ENCODE data around the gene MAMDC4. TPM values are rescaled to one million over a fixed set of nuclear protein-coding genes. Genes with fewer than 3 reads are reported as not detected.
"Not testable (repeated sequence)": the region's sequence is repeated elsewhere in the genome, so short reads cannot be mapped to it uniquely, and the experiment has no call there.

MAMDC4 gene
- total and polyA plus RNA-seq, 2 experiments from 2014 or later, result 8.5 to 12.7 TPM

- WGBS (ENCODE audit: low lambda C conversion rate, missing lambda C conversion rate), result 66% methylated on average over 26 of the region's 28 CpGs
- Histone ChIP-seq H4K20me1 (ENCODE audit: insufficient read depth, poor library complexity, severe bottlenecking) (peaks cover 5% of the 10 kb centered on the region), H3K27me3 (no peaks in the 10 kb centered on the region), H3K4me3 (no peak overlapping the region), H3K27ac (peak overlapping the region; percentile 84), H2AFZ (no peak overlapping the region), H3K4me2 (peak overlapping the region; percentile 27), H3K79me2 (no peaks in the 10 kb centered on the region), H3K36me3 (replicated peaks; ENCODE audit: insufficient read depth, low read depth) (no peaks in the 10 kb centered on the region), H3K9me2 (replicated peaks; ENCODE audit: insufficient read depth) (no peaks in the 10 kb centered on the region), H3K9me3 (ENCODE audit: low read depth) (no peaks in the 10 kb centered on the region), H3K4me1 (ENCODE audit: insufficient read depth) (peaks cover 37% of the 10 kb centered on the region)
- no peak for TF ChIP-seq EZH2 (IDR thresholded peaks at IDR 0.05; ENCODE audit: borderline replicate concordance)
- TF ChIP-seq CTCF (IDR thresholded peaks at IDR 0.05; ENCODE audit: poor library complexity), result no peak
- no peak for TF ChIP-seq EZH2phosphoT487 (IDR thresholded peaks at IDR 0.05; ENCODE audit: low read depth, severe bottlenecking, unreplicated experiment)
- DNase-seq (ENCODE audit: low spot score), result peak; percentile 88
Measured at GRCh38 chr9:136840877-136841645, 11.1 kb upstream of the MAMDC4 start.

- Histone ChIP-seq H3K27ac (peak overlapping the region; percentile 63), H3K4me2 (peak overlapping the region; percentile 97), H3K4me1 (ENCODE audit: insufficient read depth) (peaks cover 37% of the 10 kb centered on the region)
- not testable (repeated sequence) for H4K20me1 ChIP-seq (ENCODE audit: insufficient read depth, poor library complexity, severe bottlenecking); H3K4me3 ChIP-seq; H3K79me2 ChIP-seq; DNase-seq (ENCODE audit: low spot score); H2AFZ ChIP-seq; H3K9me3 ChIP-seq (ENCODE audit: low read depth); H3K9me2 ChIP-seq (replicated peaks; ENCODE audit: insufficient read depth); H3K27me3 ChIP-seq; H3K36me3 ChIP-seq (replicated peaks; ENCODE audit: insufficient read depth, low read depth)
- 64% methylated on average over 16 of the region's 16 CpGs for WGBS (ENCODE audit: low lambda C conversion rate, missing lambda C conversion rate)
Measured at GRCh38 chr9:136841646-136842379, 10.3 kb upstream of the MAMDC4 start.

- H3K9me3 ChIP-seq (ENCODE audit: low read depth); H4K20me1 ChIP-seq (ENCODE audit: insufficient read depth, poor library complexity, severe bottlenecking); H2AFZ ChIP-seq; H3K79me2 ChIP-seq; H3K9me2 ChIP-seq (replicated peaks; ENCODE audit: insufficient read depth); H3K36me3 ChIP-seq (replicated peaks; ENCODE audit: insufficient read depth, low read depth); H3K27me3 ChIP-seq: not testable (repeated sequence)
- TF ChIP-seq CTCF (IDR thresholded peaks at IDR 0.05; ENCODE audit: poor library complexity), result peak; percentile 78
- 7% methylated on average over 22 of the region's 27 CpGs for WGBS (ENCODE audit: low lambda C conversion rate, missing lambda C conversion rate)
- Histone ChIP-seq H3K4me3 (peak within 1 kb of the TSS; percentile 29), H3K4me2 (peak within 1 kb of the TSS; percentile 97), H3K4me1 (ENCODE audit: insufficient read depth) (peaks cover 37% of the 10 kb centered on the region), H3K27ac (peak within 1 kb of the TSS; percentile 87)
- peak; percentile 89 for DNase-seq (ENCODE audit: low spot score)
Measured at GRCh38 chr9:136842380-136842948, 9.7 kb upstream of the MAMDC4 start, which contains the start of gene AJM1. TSS of gene AJM1 (plus strand) at chr9:136842478. CDS start at chr9:136844415, 1,937 bp downstream.

- H4K20me1 ChIP-seq (ENCODE audit: insufficient read depth, poor library complexity, severe bottlenecking); H3K9me3 ChIP-seq (ENCODE audit: low read depth); H3K36me3 ChIP-seq (replicated peaks; ENCODE audit: insufficient read depth, low read depth); H2AFZ ChIP-seq; H3K27me3 ChIP-seq; H3K4me3 ChIP-seq; DNase-seq (ENCODE audit: low spot score); H3K9me2 ChIP-seq (replicated peaks; ENCODE audit: insufficient read depth); H3K79me2 ChIP-seq: not testable (repeated sequence)
- Histone ChIP-seq H3K4me1 (ENCODE audit: insufficient read depth) (peaks cover 37% of the 10 kb centered on the region), H3K27ac (peak overlapping the region; percentile 60), H3K4me2 (peak overlapping the region; percentile 97)
- 76% methylated on average over 15 of the region's 21 CpGs for WGBS (ENCODE audit: low lambda C conversion rate, missing lambda C conversion rate)
Measured at GRCh38 chr9:136843159-136843800, 8.9 kb upstream of the MAMDC4 start.
